Measurements from ENCODE around the gene OSBPL8.

Gene OSBPL8

GRCh38 chr12:76471579-76471978 is 88.0 kb downstream of the OSBPL8 start:
- no peak for DNase-seq (ENCODE audit: low read depth in 1 of 2, low spot score in 1 of 2)

- DNase-seq (ENCODE audit: low read depth in 1 of 2, low spot score in 1 of 2) = no peak
Measured at GRCh38 chr12:76470028-76470939, 89.3 kb downstream of the OSBPL8 start.

- DNase-seq (ENCODE audit: low read depth in 1 of 2, low spot score in 1 of 2) = no peak
Measured at GRCh38 chr12:76464631-76465166, 94.9 kb downstream of the OSBPL8 start.

DNA sequence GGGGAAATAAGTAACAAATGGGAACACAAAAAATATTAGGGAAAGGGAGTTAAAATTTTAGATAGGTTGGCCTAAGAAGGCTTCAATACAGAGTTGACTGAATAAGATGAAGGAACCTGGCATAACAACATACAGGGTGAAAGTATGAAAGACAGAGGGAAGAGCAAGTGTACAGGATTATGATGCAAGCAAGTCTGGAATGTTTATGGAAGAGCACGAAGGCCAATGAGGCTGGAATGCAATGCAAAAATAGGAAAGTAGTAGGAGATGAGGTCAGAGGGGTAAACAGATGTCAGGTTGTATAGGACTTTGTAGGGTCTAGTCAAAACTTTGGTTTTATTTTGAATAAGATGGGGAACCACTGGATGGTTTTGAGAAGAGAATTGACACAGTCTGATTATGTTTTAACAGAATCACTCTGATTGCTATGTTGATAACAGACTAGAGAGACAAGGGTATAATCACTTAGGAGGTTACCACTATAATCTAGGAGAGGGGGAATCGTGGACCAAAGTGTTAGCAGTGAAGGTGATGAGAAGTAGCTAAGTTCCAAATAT is 96.8 kb downstream of the OSBPL8 start:
- DNase-seq (ENCODE audit: low read depth in 1 of 2, low spot score in 1 of 2) = no peak

- no peak for DNase-seq (ENCODE audit: low read depth in 1 of 2, low spot score in 1 of 2)
Measured at GRCh38 chr12:76460807-76461206, 98.8 kb downstream of the OSBPL8 start.

DNA sequence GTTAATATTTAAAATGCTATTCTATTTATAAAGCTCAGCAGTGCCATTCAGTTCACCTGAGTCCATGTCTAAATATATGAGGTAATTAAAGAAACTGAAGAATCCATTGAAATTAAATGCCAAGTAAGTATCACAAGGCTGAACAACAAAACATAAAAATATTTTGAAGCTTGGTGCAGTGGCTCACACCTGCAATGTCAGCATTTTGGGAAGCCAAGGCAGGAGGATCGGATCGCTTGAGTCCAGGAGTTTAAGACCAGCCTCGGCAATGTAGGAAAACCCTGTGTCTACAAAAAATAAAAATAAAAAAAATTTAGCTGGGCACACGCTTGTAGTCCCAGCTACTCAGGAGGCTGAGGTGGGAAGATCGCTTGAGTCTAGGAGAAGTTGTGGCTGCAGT is 101.8 kb downstream of the OSBPL8 start:
- no peak for DNase-seq (ENCODE audit: low read depth in 1 of 2, low spot score in 1 of 2)

GRCh38 chr12:76457010-76457409 is 102.6 kb downstream of the OSBPL8 start:
- DNase-seq (ENCODE audit: low read depth in 1 of 2, low spot score in 1 of 2) = no peak

DNA sequence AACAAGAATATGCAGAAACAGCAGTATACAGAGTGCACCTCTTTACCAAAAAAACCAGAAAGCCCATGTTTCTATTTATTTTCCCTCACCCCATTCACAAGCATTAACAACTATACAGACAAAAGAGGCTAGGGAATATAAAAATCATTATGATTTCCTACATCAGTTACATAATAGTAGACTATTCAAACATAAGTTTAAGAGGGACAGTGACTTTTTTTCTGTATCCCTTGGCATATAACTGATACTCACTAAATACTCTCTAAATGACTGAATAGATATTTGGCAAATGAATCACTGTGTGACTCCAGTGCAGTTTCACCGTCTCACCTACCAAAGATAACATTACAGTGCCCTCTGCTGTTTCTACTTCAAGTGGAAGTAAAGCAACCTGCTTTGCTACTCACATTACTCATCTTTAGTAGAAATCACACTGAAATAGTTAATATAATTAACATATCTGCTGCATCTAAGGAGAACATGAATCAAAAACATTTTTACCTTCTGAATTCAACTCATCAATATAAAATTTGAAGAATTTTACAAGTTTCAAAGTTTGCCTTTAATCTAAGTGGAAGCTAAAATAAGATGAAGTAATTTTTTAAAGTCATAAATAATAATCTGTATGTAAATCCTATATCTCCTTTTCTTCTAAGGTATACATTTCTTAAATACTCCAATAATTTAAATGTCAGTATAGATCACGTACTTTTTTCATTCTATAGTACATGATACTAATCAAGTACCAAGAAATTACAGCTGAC is 103.8 kb downstream of the OSBPL8 start:
- peak in 1 of 2 donors; percentile 13 for DNase-seq (ENCODE audit: low read depth in 1 of 2, low spot score in 1 of 2)

GRCh38 chr12:76451528-76451927 is 108.0 kb downstream of the OSBPL8 start:
- no peak for DNase-seq (ENCODE audit: low read depth in 1 of 2, low spot score in 1 of 2)

DNA sequence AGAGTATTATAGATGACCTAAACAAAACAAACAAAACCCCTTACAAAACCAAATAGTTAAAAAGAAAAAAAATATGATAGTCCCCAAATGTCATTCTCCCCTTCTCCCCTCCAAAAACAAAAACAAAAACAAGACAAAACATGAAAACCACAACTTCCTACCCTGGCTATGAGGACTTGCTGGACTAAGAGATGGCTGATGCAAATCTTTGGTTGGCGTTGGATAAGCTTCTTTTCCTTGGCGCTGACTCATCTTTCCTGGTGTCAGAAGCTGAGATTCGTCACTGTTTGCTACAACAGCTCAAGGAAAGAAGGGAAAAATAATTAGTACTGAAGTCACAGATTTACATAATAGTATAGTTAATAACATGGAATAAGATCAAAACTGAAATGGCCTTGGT is 108.9 kb downstream of the OSBPL8 start:
- no peak for DNase-seq (ENCODE audit: low read depth in 1 of 2, low spot score in 1 of 2)

DNA sequence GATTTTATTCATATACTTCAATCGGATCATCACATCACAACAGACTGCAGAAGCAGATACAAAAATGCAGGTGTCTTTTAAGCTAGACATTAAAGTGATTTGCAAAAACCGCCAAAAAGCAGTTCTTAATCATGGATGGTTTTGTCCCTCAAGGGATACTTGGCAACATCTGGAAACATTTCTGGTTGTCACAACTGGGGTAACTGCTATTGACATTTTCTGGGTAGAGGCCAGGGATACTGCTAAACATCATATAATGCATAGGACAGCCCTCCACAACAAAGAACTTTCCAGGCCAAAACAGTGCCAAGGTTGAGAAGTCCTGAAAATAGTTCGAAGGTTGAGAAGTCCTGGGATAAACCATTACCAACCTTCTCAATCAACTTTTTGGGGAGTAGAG is 109.6 kb downstream of the OSBPL8 start:
- no peak for DNase-seq (ENCODE audit: low read depth in 1 of 2, low spot score in 1 of 2)

DNA sequence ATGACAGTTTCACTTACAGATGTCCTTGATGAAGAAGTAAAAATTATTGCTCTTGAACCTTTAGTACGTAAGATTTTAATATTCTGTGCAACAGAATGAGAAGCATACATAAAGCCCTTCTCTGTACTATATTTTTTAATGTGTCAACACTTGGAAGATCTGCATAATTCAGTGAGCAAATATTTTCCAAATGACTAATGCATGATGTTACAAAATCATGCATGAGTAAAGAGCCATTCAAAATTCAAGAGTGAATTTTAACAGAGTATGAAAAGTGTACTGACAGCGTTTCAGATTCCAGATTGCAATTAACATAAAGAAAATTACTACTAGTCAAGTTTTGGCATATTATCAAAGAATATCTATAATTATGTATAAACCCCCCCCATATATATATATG is 110.0 kb downstream of the OSBPL8 start:
- DNase-seq (ENCODE audit: low read depth in 1 of 2, low spot score in 1 of 2) = no peak

- no peak for DNase-seq (ENCODE audit: low read depth in 1 of 2, low spot score in 1 of 2)
Measured at GRCh38 chr12:76449016-76449415, 110.6 kb downstream of the OSBPL8 start.

- DNase-seq (ENCODE audit: low read depth in 1 of 2, low spot score in 1 of 2) = no peak
Measured at GRCh38 chr12:76446090-76446489, 113.5 kb downstream of the OSBPL8 start.

DNA sequence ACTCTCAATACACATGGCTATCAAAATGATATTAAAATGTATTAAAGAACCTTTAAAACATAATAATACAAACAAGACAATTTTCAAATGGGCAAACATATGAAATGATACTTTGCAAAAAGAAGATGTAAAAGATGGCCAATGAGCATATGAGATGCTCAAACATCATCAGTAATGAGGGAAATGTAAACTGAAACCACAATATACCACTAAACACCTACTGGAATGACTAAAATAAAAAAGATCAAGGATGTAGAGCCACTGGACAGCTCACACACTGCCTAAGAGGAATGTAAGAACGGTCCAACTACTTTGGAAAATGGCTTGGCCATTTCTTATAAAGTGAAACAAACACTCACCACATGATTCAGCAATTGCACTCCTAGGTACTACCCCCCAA is 114.1 kb downstream of the OSBPL8 start:
- DNase-seq (ENCODE audit: low read depth in 1 of 2, low spot score in 1 of 2) = no peak

DNA sequence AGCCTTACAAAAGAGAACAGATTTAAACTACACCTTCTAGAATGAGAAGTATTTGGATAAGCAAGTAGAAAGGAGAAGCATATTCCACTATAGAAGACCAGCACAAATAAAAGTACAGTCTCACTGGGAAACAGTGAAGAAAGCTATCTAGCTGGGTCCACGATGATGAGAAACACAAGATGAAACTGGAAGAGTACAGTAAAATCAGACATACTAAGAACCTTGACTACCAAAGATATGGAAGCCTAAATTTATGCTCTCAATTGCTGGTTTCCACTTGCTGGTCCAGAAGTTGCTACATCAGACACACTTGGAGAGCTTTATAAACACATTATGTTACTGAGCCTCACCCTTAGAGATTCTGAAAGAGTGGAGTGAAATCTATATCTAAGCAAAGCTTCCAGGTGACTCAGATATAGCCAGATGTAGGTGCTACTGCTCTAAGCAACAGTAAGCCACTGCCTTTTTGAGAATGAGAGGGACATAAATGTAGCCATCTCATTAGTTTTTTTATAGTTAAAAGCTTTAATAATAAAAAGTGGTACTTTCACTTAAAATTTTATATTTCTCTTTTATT is 115.1 kb downstream of the OSBPL8 start:
- DNase-seq (ENCODE audit: low read depth in 1 of 2, low spot score in 1 of 2) = no peak

DNA sequence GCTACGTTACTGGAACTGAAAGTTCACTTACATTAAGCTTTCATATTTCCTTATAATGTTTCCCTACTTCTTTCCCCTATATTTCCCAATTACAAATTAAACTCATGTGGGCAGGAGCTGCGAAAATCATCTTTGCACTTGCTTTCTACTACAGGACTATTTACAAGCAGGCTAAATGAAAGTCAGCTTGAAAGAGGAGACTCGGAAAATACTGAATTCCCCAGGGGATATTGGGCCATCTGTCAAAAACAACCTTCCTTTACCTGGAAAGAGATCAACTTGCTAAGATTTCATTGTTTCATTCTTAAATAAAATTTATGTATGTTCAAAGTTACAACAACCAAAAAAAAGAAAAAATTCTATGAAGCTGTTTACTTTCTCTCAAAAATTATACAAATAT is 118.6 kb downstream of the OSBPL8 start:
- no peak for DNase-seq (ENCODE audit: low read depth in 1 of 2, low spot score in 1 of 2)

GRCh38 chr12:76432733-76433132 is 126.8 kb downstream of the OSBPL8 start:
- DNase-seq (ENCODE audit: low read depth in 1 of 2, low spot score in 1 of 2) = no peak

- DNase-seq (ENCODE audit: low read depth in 1 of 2, low spot score in 1 of 2) = no peak
Measured at GRCh38 chr12:76428117-76428516, 131.5 kb downstream of the OSBPL8 start.

DNA sequence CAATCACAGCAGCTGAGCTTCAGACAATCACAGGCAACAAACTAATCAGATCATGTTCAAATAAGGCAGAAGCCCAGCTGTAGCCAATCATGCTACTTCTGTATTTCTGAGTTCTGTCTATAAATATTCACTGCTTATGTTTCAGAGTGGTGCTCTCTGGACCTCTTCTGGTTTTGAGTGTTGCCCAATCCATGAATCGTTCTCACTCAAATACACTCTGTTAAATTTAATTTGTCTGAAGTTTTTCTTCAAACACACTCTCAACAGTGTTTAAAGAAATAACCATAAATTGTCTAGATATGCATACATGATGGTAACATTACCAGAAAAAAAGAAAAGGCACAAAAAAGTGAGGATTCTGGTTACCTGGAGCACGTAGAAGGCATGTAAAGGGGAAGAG is 133.4 kb downstream of the OSBPL8 start:
- DNase-seq (ENCODE audit: low read depth in 1 of 2, low spot score in 1 of 2) = no peak

- DNase-seq (ENCODE audit: low read depth in 1 of 2, low spot score in 1 of 2) = no peak
Measured at GRCh38 chr12:76424941-76425340, 134.6 kb downstream of the OSBPL8 start.
